NOMO-1 (cell line): ENCODE measurements around the gene RNF169.

Experiments used
- DNase-seq, 2 experiments: peaks; one replicate each; lab custom pipeline; 2025; ENCODE audit not compliant: unreplicated experiment in 2 of 2; lab: John Stamatoyannopoulos, UW

Gene RNF169, protein sequence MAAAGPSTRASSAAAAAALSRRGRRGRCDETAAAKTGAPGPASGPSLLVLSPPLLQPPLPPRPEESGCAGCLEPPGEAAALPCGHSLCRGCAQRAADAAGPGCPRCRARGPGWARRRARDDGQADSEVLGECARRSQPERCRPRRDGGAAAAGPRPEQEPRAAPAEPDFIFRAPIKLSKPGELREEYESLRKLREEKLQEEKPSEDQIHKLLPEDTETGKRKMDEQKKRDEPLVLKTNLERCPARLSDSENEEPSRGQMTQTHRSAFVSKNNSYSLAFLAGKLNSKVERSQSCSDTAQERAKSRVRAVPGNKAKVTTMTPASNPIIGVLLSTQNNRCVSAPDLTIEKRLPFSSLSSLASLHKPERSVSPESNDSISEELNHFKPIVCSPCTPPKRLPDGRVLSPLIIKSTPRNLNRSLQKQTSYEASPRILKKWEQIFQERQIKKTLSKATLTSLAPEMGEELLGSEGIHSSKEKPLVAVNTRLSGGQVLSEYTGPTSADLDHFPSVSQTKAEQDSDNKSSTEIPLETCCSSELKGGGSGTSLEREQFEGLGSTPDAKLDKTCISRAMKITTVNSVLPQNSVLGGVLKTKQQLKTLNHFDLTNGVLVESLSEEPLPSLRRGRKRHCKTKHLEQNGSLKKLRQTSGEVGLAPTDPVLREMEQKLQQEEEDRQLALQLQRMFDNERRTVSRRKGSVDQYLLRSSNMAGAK

DNA sequence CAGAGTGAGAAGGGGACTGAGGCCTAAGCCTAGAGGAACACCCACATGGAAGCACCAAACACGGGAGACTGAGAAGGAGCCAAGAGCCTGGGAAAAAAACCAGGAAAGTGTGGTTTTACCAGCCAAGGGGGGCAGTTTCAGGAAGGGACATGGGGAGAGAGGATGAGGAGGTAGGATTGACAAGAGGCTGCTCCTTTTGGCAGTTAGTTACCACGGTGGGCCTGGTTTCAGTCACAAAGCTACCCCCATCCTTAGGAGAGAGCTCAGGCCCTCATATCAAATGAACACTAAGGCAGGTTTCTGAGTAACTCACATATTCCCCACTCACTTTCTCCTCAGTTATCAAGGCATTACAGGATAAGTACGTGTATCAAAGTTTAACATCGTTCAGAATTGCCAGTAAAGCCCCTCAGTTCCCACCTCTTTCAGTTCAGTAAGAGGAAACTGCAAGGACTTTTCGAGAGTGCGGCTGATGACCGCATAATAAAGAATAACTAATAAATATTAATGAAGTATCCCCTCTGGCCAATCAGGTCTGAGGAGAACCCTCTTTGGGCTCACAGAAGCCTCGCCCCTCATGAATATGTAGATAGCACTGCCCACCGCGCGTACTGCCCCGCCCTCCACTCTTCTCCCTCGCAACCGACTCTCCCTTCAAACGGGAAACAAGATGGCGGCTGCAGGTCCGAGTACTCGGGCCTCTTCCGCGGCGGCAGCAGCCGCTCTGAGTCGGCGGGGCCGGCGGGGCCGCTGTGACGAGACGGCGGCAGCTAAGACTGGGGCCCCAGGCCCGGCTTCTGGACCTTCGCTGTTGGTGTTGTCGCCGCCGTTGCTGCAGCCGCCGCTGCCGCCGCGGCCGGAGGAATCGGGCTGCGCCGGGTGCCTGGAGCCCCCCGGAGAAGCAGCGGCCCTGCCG, at the start of gene RNF169:
Gene RNF169 (plus strand): TSS at position 639 of the 916 bp plus-strand sequence. CDS start 32 bp downstream, at position 671.
- DNase-seq, result peak; percentile 94

DNA sequence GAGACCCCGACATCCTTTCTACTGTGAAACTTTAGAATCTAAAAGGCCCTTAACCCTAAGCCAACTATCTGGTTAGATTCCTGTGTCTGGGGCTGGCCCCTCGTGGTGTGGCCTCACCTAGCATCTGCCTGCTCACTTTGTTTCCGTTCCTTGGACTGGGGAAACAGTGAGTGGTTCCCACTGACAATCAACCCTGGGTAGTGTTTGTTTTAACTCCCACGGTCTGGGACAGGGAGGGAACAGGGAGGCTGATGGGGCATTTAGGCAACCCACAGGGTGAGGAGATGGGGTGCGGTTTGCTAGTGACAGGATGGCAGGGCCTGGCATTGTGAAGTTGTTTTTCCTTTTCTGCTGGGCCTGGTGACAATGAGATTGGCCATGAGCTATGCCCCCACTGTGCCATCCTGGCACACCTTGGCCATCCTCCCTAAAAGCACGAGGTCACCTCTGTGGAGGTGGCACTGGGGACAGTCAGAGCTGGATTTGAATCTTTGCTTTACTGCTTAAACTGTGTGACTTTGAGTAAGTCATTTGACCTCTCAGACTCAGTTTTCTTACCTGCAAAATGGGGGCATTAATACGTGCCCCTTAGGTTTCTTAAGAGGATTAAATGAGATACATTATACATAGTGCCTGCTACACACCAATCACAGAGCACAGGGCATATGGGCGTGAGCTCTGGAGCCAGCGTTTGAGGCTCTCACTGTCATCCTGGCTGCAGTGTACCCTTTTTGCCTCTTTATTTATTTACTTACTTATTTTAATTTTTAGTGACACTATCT, 48.8 kb upstream of the RNF169 start:
- DNase-seq, result no peak

DNA sequence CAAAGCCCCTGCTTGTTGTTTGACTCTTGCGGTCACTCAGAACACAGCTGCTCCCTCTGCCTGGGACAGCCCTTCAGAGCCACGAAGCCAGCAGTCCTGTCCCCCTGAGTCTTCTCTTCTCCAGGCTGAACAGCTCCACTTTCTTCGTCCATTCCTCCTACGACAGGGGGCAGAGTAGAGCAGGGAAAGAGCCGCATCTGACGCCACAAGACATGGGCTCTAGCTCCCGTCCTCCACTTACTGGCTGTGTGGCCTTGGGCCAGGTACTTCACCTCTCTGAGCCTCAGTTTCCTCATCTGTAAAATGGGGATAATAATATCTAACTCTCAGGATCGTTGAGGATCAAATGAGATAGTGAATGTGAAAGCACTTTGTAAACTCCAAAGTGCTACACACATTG, 47.3 kb upstream of the RNF169 start:
- no peak for DNase-seq

DNA sequence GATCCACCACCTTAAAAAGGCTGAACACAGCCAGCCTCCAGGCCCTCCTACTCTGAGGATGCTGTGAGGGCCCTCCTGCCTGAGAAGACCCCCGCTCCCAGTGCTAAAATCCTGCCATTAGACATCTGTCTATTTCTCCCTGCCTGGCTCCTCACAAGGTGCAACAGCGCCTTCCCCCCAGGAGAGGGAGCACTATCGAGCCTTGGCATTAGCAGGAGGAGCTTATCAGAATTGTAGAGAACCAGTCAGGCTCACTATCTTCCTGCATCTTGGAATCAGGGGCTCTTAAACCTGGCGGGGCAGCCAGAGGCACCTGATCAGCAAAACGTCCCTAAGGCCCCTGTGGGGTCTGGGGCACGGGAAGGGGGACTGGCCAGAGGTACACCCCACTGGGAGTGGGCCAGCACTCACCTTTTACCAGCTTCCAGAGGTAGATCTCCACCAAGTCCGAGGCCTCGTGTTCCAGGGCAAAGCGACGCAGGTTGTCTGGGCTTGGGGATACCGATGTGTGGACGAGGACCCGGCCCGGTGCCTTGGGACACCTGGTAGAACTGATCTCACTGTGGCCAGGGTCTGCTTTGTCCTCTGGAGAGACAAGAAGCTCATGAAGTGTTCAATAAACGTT, 46.2 kb upstream of the RNF169 start:
- peak; percentile 41 to 60 for DNase-seq

DNA sequence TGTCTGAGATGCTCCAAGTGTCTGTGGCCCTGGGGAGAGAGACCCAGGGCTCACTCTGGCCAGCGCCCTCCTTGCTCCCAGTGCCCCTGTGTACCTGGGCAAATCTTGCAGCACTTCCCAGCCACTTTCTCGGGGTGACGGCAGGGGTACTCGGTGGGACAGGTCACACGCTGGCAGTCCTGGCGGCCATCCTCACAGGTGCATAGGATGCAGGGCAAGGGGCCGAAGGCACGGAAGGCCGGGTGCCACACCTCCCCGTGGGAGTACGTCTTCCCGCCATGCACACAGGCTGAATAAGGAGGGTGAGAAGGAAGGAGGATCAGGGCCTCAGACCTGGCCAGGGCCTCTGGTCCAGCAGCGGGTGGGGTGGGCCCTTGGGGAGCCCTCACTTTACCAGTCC, 45.4 kb upstream of the RNF169 start:
- DNase-seq, result no peak

DNA sequence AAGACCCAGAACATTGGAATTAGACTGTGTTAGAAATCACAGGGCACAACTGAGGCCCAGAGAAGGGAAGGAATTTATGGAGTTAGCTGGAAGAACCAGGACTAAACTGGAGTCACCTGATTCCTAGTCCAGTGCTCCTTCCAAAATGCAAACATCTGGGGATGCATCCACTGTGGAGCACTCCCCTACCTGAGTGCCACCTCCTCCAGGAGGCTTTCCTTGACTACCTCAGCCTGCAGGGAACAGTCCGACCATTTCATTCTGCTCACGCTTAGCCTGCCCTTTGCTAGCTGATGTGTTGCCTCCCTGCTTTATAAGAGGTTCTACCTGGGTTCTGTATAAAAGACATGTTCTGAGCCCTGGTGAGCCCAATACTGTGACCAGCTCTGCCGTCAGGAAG, 41.5 kb upstream of the RNF169 start:
- DNase-seq, result no peak

DNA sequence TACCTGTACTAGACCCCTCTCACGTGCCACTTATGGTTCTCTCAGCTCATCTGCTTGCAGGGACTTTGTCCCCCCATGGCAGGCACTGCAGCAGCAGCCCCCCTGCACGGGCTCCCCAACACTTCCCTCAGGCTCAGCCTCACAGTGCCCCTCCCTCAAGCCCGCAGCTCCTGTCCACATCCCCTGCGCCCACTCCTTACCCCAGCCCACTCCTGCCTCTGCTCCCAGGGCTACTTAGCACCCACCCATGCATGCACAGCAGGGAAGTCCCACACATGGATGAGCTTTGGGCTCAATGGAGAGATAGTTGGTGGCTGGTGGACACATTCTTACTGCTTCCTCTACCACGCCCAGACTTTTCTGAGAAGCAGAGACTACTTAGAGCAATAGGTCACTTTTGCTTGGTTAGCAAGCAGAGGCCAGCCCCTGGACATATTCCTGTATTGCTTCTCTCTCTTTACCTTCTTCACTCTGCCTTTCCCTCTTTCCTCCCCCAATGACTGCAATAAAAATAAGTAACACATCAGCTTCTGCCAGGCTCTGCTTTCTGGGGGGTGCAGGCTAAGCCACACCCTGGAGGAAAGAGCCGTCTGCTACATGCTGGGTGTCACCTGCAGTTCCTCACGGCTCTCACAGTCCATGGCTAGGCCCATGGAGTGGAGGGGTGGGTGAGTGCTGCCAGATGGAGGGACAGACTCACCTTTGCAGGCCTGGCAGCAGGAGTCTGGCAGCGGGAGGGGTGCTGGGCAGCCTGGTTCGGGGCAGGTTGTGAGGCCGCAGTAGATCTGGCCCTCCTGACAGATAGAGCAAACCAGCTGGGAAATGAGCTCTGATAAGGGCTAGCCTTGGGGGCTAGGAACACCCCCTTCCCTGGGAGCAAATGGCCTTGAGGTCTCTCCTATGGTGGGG, 40.8 kb upstream of the RNF169 start:
- DNase-seq, result no peak

DNA sequence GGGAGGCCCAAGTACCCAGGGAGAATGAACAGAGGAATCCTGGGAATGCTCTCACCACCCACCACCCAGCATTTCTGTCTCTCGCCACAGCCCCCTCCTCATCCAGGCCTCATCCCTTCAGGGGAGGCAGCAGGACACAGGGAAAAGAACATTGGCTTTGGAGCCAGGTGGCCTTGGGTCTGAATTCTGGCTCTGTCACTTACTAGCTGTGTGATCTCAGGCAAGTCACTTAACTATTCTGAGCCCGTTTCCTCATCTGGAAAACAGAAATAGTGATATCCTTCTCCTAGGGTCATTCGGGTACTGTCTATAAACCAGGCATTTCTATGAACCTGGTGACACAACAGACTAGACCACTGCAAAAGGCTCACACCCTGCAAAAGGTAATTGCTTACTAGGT, 39.5 kb upstream of the RNF169 start:
- DNase-seq, result no peak

DNA sequence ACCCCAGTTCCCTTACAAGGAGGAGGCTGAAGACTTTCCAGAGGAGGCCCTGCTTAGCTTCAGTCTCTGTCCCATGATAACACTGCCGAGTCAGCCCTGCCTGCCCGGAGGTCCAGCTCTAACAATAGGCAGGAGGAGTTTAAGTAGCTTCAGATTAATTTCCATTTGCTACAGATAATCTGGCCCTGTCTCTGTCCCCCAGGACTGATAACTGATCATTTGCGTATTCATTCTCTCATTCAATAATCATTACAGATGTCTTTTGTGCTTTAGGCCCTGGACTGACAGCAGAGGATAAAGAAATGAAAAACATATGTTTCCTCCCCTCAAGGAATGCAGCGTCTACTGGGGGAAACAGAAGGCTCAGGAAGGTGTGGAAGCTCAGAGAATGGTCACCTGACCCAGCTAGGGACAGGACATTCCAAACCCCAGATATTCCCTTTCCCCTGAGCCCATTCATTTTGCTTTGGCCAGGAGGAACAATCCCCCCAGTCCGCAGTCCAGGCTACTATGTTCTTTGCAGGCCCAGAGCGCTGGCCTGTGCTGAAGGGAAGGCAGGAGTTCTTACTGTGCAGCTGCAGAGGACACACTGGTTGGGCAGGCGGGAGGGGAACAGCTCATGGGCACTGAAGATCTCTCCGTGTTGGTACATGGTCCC, 38.2 kb upstream of the RNF169 start:
- no peak for DNase-seq

DNA sequence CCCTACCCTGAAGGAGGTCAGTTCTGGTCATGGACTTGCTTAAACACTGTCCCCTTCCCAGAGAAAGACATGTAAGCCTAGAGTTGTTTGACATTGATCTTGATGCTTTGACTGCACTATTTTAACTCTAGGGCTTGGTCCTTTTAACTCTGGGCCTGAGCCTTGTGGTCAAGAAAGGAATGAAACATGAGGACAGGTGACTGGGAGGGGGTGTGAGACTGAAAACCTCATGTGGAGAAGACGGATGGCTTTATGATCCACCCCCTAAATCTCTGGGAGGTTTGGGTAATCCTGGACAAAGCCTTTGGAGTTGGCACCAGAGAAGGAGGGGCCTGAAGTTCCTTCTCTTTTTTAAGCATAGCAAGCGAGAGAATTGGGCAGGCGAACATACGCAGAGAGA, 35.0 kb upstream of the RNF169 start:
- DNase-seq, result no peak

DNA sequence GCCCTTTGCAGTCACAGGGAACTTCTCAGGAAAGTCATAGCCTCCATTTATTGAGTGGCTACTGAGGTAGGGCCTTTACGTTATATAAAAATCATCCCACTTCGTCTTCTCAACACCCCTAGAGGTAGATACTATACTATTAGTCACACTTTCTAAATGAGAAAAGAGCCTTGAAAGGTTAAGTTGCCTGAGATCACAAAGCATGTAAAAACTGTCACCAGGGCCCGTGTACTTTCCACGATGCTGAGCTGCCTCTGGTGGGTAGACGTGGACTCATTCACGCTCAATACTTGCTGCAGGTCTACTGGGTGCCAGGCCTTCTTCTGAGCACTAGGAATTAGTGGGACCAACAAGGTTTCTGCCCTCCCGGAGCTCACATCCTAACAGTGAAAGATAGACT, 33.7 kb upstream of the RNF169 start:
- no peak for DNase-seq

DNA sequence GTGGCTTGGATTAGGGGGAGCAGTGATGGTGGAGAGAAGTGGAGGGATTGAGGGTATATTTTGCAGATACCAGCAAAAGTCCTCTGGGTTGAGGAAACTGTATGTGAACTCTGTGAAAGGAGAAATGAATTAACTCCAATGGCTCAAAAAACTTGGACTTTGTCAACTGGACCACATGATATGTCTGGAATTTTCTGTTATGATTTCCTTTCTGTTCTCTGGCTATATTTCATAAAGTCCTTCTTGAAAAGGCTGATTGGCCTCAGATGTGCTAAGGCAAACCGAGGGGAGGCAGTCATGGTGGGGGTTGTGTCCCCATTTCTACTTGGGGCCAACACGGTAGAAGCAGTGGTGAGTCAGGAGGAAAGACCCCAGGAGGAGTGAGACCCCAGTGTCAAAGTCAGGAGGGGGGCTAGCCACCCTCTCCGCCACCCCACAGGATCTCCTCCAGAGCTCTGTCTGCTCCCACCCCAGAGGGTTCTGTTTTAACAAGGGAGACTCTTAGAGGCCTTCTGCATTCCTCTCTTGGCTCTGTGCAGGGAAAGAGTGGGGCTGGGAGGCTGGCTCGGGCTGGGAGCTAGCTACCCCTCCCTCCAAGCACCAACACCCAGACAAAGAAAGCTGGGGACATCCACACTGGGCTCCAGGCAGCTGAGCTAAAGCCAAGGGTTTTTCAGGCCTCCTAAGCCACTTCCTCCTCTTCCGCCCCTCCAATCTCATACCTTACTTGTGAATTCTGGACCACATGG, 31.3 kb upstream of the RNF169 start:
- DNase-seq, result no peak

DNA sequence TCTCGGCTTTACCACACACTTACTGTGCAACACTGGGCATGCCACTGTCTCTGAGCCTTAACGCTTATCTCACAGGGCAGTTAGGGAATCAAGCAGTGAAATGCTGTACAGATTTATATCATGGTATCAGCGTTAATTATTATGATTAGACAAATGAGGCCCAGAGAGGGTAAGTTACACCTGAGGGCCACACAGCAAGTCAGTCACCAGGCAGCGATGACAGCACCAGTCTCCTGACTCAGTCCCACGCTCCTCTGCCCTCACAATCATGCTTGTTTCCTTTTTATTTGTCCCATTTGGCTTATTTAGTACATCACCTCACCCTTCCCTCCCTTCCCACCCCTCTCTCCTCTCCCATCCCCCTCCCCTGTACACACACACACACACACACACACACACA, 29.6 kb upstream of the RNF169 start:
- no peak for DNase-seq

DNA sequence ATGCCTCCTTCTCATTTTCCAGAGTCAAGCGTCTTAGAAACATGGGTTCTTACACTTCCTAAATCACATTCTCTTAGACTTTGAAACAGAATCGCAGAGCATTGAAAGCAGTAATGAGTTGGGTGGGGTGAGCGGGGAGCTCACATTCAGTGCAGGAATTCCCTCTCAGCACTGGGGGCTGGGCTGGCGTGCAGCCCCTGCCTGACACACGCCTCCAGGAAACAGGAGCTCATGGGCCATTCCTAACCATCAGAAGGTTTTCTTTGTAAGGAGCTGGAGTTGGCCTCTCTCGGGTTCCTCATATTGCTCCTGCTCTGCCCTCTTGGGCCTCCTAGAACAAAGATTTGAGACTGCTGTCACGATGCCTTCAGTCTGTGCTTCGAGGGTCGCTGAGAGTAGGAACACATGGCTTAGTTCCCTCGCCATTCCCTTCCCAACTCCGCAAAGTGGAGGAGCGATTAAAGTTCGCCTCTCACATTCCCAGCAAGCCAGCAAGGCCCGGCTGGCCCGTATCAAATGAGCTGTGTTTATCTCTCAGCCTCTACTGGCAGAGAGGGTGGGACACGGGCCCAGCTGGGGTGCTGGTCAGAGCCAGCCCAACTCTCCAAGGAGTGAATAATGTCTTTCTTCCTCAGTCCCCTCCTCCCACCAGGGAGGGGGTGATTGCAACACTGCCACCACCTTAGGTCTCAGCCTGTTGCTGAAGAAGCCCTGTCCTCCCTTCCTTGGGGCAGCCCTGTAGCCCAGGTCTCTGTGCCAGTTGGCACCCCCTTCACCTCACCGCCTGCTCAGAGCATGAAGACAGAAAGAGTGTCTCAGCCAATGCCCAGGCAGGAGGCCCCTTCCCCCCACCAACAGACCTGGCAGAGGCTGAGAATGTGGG, 27.8 kb upstream of the RNF169 start:
- no peak for DNase-seq

DNA sequence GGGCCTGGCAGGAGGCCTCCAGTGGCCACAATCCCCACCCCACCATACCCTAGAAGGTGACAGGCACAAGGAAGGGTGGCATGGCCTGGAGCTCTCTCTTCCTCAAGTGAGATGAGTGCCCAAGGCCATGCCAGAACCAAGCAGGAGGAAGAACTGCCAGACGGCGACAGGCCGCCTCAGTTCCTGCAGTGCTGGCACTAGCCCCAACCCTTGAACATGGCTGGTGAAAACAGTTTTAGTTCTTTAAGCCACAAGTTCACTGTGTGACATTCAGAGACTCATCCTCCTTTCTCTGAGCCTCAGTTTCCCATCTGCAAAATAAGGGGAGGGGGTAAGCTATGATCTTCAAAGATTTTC, 27.2 kb upstream of the RNF169 start:
- no peak for DNase-seq

DNA sequence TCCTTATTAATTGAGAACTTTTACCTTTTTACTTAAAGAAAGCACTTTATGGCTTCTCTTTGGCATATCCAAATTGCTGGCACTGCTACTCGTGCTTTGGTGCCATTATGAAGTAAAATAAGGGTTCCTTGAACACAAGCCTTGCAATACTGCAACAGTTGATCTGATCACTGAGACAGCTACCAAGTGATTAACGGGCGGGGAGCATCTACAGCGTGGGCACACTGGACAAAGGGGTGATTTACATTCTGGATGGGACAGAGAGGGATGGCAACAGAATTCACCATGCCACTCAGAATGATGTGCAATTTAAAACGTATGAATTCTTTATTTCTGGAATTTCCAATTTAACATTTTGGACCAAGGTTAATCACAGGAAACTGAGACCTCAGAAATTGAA, 25.1 kb upstream of the RNF169 start:
- no peak for DNase-seq

DNA sequence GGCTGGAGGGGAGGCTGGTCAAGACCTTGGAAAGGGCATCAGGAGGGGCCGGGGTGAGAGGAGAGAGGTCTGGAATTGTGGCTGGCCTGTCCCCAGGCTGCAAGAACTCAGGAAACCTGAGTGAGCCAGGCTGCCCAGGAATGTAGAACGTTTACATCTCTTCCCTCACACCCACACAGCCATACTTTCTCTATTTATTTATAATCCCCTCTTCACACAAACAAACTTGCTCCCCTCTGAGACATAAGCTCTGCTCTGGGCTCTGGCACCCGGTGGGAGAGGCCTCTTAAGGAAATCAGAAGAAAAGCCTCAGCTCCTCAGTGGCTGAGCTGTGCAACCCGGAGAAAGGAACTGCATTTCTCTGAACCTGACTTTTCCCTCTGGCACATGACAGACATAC, 22.9 kb upstream of the RNF169 start:
- no peak for DNase-seq
